HG03159 (cell line): ENCODE results near the gene TTC6.

Source experiments
- ATAC-seq: cut with Tn5 transposase; IDR thresholded peaks from one replicate; pipeline ENCODE4 v1.9.1; 2021; ENCODE audit warnings: mild to moderate bottlenecking, moderate library complexity; ENCODE audit not compliant: unreplicated experiment

The TTC6 gene

DNA sequence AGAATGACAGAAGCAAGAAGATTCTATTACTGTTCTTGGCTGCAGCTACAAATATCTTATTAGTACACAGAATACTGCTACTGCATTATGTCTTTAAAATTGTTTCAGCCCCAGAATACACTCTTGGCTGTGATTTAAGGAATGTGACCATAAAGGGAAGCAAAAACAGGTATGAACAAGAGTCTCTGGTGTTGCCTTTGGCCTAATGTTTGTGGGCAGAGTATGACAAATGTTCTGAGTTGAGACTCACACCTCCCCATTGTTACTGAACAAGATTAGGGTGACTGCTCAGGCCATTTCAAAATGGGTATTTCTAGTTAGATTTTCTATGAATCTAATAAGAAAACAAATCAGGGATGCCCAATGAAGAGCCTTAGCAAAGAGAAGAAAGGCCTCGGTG lies 28.5 kb downstream of the TTC6 start:
- no peak for ATAC-seq

DNA sequence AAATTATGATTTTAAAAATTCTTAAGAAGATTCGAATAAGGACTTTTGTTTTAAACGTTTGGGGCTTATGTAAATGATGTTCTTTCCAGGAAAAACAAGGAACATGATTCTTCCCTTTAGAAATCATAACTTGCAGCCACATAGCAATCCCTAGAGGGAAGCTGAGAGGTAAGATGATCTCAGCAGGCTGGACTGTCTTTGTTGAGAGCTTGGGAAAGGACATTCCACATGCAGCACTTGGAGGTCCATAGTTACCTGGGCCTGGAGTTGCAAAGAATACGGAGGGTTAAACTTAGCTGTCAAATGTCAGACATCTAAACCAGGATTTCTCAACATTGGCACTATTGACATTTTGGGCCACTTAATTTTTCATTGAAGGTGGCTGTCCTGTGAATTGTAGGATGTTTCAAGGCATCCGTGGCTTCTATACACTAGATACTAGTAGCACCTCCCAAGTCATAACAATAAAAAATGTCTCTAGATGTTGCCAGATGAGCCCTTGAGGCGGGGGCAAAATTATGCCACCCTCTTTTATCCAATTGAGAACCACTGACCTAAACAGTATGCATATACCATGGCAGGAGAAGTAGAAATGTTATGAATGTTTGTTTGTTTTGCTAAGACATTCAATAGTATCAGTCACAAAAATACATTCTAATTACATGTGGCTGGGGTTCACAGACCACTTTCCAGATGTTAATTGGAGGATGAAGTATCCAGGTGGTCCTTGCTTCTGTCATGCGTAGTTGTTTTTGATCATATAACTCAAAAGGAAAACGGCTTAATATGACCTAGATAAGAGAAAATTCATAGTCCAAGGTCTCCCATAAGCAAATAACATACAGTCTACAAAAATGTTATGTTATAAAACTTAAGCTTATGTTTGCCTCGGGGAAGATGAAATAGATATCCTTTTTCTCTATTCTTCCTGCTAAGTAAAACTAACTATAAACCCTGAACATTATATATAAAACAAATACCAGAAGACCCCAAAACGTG lies 30.5 kb downstream of the TTC6 start:
- no peak for ATAC-seq

DNA sequence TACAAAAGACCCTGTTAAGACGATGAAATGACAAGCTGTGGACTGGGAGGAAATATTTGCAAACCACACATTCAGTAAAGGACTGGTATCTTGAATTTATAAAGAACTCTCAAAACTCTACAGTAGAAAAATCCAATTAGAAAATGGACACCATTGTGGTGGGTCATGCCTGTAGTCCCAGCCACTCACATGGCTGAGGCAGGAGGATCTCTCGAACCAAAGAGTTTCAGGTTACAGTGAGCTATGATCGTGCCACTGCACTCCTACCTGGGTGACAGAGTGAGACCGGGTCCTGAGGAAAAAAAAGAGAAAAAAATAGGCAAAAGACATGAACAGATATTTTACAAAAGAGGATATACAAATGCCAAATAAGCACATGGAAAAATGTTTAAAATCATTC lies 41.9 kb downstream of the TTC6 start:
- no peak for ATAC-seq

GRCh38 chr14:37638599-37638998 lies 43.2 kb downstream of the TTC6 start:
- no peak for ATAC-seq

GRCh38 chr14:37641117-37641516 lies 45.7 kb downstream of the TTC6 start:
- ATAC-seq = no peak

GRCh38 chr14:37642125-37642524 lies 46.7 kb downstream of the TTC6 start:
- no peak for ATAC-seq

GRCh38 chr14:37643701-37644100 lies 48.3 kb downstream of the TTC6 start:
- no peak for ATAC-seq
